A673 (cell line): ENCODE measurements around the gene ADARB2.

ENCODE experiments used
- CTCF ChIP-seq: fragments of 300-800, 200-600 bp; sonication (generic); conservative IDR thresholded peaks from 2 replicates; pipeline ENCODE4 v1.5.1; 2017; ENCODE audit warnings: low read depth, mild to moderate bottlenecking, antibody characterized with exemption, low read length, moderate library complexity, mixed read lengths
- EZH2 ChIP-seq: fragments of 200-600 bp; sonication (generic); IDR thresholded peaks from 2 replicates; pipeline ENCODE4 v1.6.1; 2017; ENCODE audit warnings: borderline replicate concordance, low read depth, mild to moderate bottlenecking, mixed read lengths, antibody characterized with exemption, low read length; ENCODE audit not compliant: poor library complexity, severe bottlenecking

GRCh38 chr10:1369665-1370064 lies 367.7 kb downstream of the ADARB2 start:
- TF ChIP-seq CTCF, result no peak
- TF ChIP-seq EZH2, result no peak
